HepG2 (cell line): ENCODE data around the gene NUP62. TPM values are rescaled to one million over a fixed set of nuclear protein-coding genes. Genes with fewer than 3 reads are reported as not detected.

Experiments
- CEBPB ChIP-seq: IDR thresholded peaks from 2 replicates; pipeline ENCODE4 v1.6.1; 2011; ENCODE audit warnings: low read depth, low read length, improper control_type of control experiment, borderline replicate concordance
- CEBPG ChIP-seq: IDR thresholded peaks from 2 replicates; pipeline ENCODE4 v1.6.1; 2016
- DPF2 ChIP-seq: sonication (generic); formaldehyde crosslinking; IDR thresholded peaks from 2 replicates; pipeline ENCODE4 v1.4.0; 2020; ENCODE audit warnings: mild to moderate bottlenecking, low read depth, missing genetic modification reagents, borderline replicate concordance
- ELF3 ChIP-seq: IDR thresholded peaks from 2 replicates; pipeline ENCODE4 v1.6.1; 2016; ENCODE audit warnings: missing genetic modification reagents, missing compliant biosample characterization
- ETV5 ChIP-seq: IDR thresholded peaks from 2 replicates; pipeline ENCODE4 v1.6.1; 2018; ENCODE audit warnings: missing biosample characterization, missing genetic modification reagents, inconsistent platforms, borderline replicate concordance
- GABPB1 ChIP-seq: IDR thresholded peaks from 2 replicates; pipeline ENCODE4 v1.6.1; 2016; ENCODE audit warnings: mild to moderate bottlenecking, missing genetic modification reagents, moderate library complexity, missing compliant biosample characterization
- IRF2 ChIP-seq: IDR thresholded peaks from 2 replicates; pipeline ENCODE4 v1.6.1; 2018; ENCODE audit warnings: missing genetic modification reagents, missing compliant biosample characterization
- KDM2A ChIP-seq: sonication (generic); formaldehyde crosslinking; IDR thresholded peaks from 2 replicates; pipeline ENCODE4 v1.4.0; 2020; ENCODE audit warnings: low read depth, missing genetic modification reagents, borderline replicate concordance
- KDM6A ChIP-seq: IDR thresholded peaks from 2 replicates; pipeline ENCODE4 v1.6.1; 2016; ENCODE audit warnings: low read depth
- KMT2B ChIP-seq: IDR thresholded peaks from 2 replicates; pipeline ENCODE4 v1.6.1; 2016; ENCODE audit warnings: missing genetic modification reagents, missing compliant biosample characterization
- MTA1 ChIP-seq: sonication (generic); formaldehyde crosslinking; IDR thresholded peaks from 2 replicates; pipeline ENCODE4 v1.4.0; 2020; ENCODE audit warnings: missing genetic modification reagents, mild to moderate bottlenecking, borderline replicate concordance
- NFKB2 ChIP-seq: sonication (generic); formaldehyde crosslinking; IDR thresholded peaks from 2 replicates; pipeline ENCODE4 v1.4.0; 2020; ENCODE audit warnings: missing genetic modification reagents, borderline replicate concordance
- POLR2G ChIP-seq: fragments of 200-400 bp; formaldehyde crosslinking; IDR thresholded peaks from 2 replicates; pipeline ENCODE4 v1.6.1; 2018; ENCODE audit warnings: mild to moderate bottlenecking, low read depth, low read length, moderate library complexity
- SETDB1 ChIP-seq: sonication (generic); formaldehyde crosslinking; IDR thresholded peaks from 2 replicates; pipeline ENCODE4 v1.5.1; 2020; ENCODE audit warnings: missing genetic modification reagents, mild to moderate bottlenecking, borderline replicate concordance
- SPEN ChIP-seq: sonication (generic); formaldehyde crosslinking; IDR thresholded peaks from 2 replicates; pipeline ENCODE4 v1.5.1; 2020; ENCODE audit warnings: low read depth, mild to moderate bottlenecking, missing genetic modification reagents
- XRCC5 ChIP-seq: fragments of 200-400 bp; formaldehyde crosslinking; optimal IDR thresholded peaks from 2 replicates; pipeline ENCODE3; 2017; ENCODE audit warnings: mild to moderate bottlenecking, low read length
- ZBTB7B ChIP-seq: sonication (generic); formaldehyde crosslinking; IDR thresholded peaks from 2 replicates; pipeline ENCODE4 v1.4.0; 2020; ENCODE audit warnings: missing genetic modification reagents
- ZMYM3 ChIP-seq: sonication (generic); formaldehyde crosslinking; IDR thresholded peaks from 2 replicates; pipeline ENCODE4 v1.5.1; 2020; ENCODE audit warnings: mild to moderate bottlenecking, missing genetic modification reagents
- ZNF768 ChIP-seq: sonication (generic); formaldehyde crosslinking; IDR thresholded peaks from 2 replicates; pipeline ENCODE4 v1.4.0; 2020; ENCODE audit warnings: missing genetic modification reagents
- ZNF850 ChIP-seq: sonication (generic); formaldehyde crosslinking; conservative IDR thresholded peaks from 2 replicates; pipeline ENCODE4 v1.9.0; 2021; ENCODE audit warnings: mild to moderate bottlenecking, missing genetic modification reagents
- polyA plus RNA-seq, 8 experiments: library from polyadenylated mRNA; depleted of rRNA in 3 of 8; stranded (reverse) in 7 of 8; unstranded in 1 of 8; fragments of >200 nt; fragmentation: Illumina TruSeq in 4 of 8; extraction: Trizol in 4 of 8; gene quantifications; 2 replicates each; pipeline versions ENCODE4 v1.2.1 to v1.2.3, GENCODE V29; 2011 to 2016; ENCODE audit warnings: low read depth in 4 of 8, missing spikeins in 1 of 8, mixed read lengths in 1 of 8; ENCODE audit not compliant: insufficient read depth in 1 of 8
- total RNA-seq, 5 experiments: library from RNA; depleted of rRNA; stranded (reverse); fragments of >200 nt; fragmentation: Illumina TruSeq; extraction: Trizol; gene quantifications; 2 replicates each; pipeline ENCODE4 v1.2.3, GENCODE V29; 2016; ENCODE audit warnings: low read depth in 1 of 5
- TF ChIP-seq, protein P1 (sequence below): sonication (generic); formaldehyde crosslinking; IDR thresholded peaks from 2 replicates; pipeline ENCODE4 v1.8.0; 2022; ENCODE audit warnings: missing genetic modification reagents, low read depth, mild to moderate bottlenecking, borderline replicate concordance
- TF ChIP-seq, protein P2 (sequence below): sonication (generic); formaldehyde crosslinking; IDR thresholded peaks from 2 replicates; pipeline ENCODE4 v1.5.1; 2020; ENCODE audit warnings: mild to moderate bottlenecking, moderate library complexity, missing genetic modification reagents
- TF ChIP-seq, protein P3 (sequence below): sonication (generic); formaldehyde crosslinking; IDR thresholded peaks from 2 replicates; pipeline ENCODE4 v1.5.0; 2020; ENCODE audit warnings: mild to moderate bottlenecking, missing genetic modification reagents

Gene NUP62
- total and polyA plus RNA-seq, 2 of the 13 experiments (the other 11 are each of a cell fraction or from before 2014, with no cell fraction given): 16.5 to 41.5 TPM

DNA sequence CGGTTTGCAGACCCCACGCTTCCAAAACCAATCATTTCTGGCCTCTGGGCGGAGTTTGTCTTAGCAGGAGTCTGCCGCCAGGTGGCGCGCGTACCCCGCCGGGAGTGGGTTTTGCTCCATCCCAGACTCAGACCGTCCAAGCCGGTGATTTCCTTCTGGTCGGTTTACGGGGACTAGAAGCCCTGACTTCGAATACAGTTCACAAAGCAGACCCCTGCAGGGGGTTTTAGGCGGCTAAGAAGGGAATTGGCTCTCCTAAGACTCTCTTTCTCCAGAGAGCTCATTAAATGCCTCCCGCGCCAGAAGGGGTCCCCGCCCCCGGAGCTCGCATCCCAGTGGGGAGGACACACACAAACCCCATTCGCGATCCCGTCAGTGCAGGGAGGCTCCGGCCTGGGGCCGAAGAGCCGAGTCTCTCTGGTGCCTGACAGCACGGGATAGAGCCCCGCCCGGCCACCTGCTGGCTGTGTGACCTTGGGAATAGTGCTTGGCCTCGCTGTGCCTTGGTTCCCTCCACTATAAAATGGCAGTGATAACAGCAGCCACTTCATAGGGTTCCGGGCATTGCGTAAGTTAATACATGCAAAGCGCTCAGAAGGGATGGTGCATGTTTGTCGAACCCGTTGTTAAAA is 8.6 kb upstream of the NUP62 start (continued):
- TF ChIP-seq, protein P1, sequence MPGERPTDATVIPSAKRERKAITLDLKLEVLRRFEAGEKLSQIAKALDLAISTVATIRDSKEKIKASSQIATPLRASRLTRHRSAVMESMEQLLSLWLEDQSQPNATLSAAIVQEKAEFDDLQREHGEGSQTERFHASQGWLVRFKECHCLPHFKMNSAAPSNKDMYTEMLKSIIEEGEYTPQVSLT (CRISPR knock-in tag): no peak
- TF ChIP-seq KMT2B (no peak), GABPB1 (CRISPR knock-in tag) (peak; percentile 19; the same call in 1 of the 2 replicates), ELF3 (CRISPR knock-in tag) (peak; percentile 48), ETV5 (no peak), NFKB2 (peak; percentile 56; the same call in 1 of the 2 replicates), SPEN (CRISPR knock-in tag) (0 out of 2 replicates have a peak, but pooled peaks have one; percentile 26), KDM2A (CRISPR knock-in tag) (peak; percentile 77; the same call in 1 of the 2 replicates), ZNF768 (CRISPR knock-in tag) (peak; percentile 99), XRCC5 (peak; percentile 41), ZNF850 (CRISPR knock-in tag) (no peak), DPF2 (no peak), ZMYM3 (CRISPR knock-in tag) (peak; percentile 48; the same call in 1 of the 2 replicates), CEBPB (peak; percentile 71; the same call in 1 of the 2 replicates), MTA1 (CRISPR knock-in tag) (peak; percentile 15; the same call in 1 of the 2 replicates), POLR2G (no peak), CEBPG (CRISPR knock-in tag) (peak; percentile 56), SETDB1 (no peak), IRF2 (CRISPR knock-in tag) (0 out of 2 replicates have a peak, but pooled peaks have one; percentile 27), KDM6A (no peak), ZBTB7B (CRISPR knock-in tag) (0 out of 2 replicates have a peak, but pooled peaks have one; percentile 46)
- TF ChIP-seq, protein P2, sequence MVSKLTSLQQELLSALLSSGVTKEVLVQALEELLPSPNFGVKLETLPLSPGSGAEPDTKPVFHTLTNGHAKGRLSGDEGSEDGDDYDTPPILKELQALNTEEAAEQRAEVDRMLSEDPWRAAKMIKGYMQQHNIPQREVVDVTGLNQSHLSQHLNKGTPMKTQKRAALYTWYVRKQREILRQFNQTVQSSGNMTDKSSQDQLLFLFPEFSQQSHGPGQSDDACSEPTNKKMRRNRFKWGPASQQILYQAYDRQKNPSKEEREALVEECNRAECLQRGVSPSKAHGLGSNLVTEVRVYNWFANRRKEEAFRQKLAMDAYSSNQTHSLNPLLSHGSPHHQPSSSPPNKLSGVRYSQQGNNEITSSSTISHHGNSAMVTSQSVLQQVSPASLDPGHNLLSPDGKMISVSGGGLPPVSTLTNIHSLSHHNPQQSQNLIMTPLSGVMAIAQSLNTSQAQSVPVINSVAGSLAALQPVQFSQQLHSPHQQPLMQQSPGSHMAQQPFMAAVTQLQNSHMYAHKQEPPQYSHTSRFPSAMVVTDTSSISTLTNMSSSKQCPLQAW (CRISPR knock-in tag): peak; percentile 36; the same call in 1 of the 2 replicates
- TF ChIP-seq, protein P3, sequence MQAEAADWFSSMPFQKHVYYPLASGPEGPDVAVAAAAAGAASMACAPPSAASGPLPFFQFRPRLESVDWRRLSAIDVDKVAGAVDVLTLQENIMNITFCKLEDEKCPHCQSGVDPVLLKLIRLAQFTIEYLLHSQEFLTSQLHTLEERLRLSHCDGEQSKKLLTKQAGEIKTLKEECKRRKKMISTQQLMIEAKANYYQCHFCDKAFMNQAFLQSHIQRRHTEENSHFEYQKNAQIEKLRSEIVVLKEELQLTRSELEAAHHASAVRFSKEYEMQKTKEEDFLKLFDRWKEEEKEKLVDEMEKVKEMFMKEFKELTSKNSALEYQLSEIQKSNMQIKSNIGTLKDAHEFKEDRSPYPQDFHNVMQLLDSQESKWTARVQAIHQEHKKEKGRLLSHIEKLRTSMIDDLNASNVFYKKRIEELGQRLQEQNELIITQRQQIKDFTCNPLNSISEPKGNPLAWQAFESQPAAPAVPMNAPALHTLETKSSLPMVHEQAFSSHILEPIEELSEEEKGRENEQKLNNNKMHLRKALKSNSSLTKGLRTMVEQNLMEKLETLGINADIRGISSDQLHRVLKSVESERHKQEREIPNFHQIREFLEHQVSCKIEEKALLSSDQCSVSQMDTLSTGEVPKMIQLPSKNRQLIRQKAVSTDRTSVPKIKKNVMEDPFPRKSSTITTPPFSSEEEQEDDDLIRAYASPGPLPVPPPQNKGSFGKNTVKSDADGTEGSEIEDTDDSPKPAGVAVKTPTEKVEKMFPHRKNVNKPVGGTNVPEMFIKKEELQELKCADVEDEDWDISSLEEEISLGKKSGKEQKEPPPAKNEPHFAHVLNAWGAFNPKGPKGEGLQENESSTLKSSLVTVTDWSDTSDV: no peak
